ENCODE measurements around the gene SOWAHD.
"Not testable (repeated sequence)": the region's sequence is repeated elsewhere in the genome, so short reads cannot be mapped to it uniquely, and the experiment has no call there.

GRCh38 chrX:119808461-119808860, 50.1 kb downstream of the SOWAHD start:
- not testable (repeated sequence) for TF ChIP-seq TCF4 (CRISPR knock-in tag; IDR thresholded peaks at IDR 0.05; ENCODE audit: borderline replicate concordance); ZFP30 (CRISPR knock-in tag; IDR thresholded peaks at IDR 0.05); GLIS3 (CRISPR knock-in tag; IDR thresholded peaks at IDR 0.05); RARB (CRISPR knock-in tag; IDR thresholded peaks at IDR 0.05); ZFP3 (CRISPR knock-in tag; IDR thresholded peaks at IDR 0.05)
